ENCODE data around the gene XYLB. TPM values are rescaled to one million over a fixed set of nuclear protein-coding genes. Genes with fewer than 3 reads are reported as not detected.
A peak's percentile ranks its signal among the peaks of the same experiment; 100 is the strongest.

The XYLB gene
- total RNA-seq, 1 experiment from 2014 or later = 11.2 TPM

GRCh38 chr3:38458796-38459498 lies 112.4 kb downstream of the XYLB start:
- Histone ChIP-seq H2AFZ (ENCODE audit: low read length) (peak overlapping the region; percentile 27; the same call in 1 of the 2 replicates), H3K4me2 (ENCODE audit: low read length) (peak overlapping the region; percentile 56), H3K4me3 (ENCODE audit: low read length) (peak overlapping the region; percentile 30; the same call in 1 of the 2 replicates), H4K20me1 (ENCODE audit: low read length) (no peaks in the 10 kb centered on the region), H3K9me3 (ENCODE audit: low read length) (no peaks in the 10 kb centered on the region), H3F3A (ENCODE audit: low read length, unreplicated experiment) (no peaks in the 10 kb centered on the region), H3K4me1 (ENCODE audit: insufficient read depth, low read length) (peaks cover 23% of the 10 kb centered on the region; the same call in 1 of the 2 replicates), H3K79me2 (ENCODE audit: low read length) (peaks cover 30% of the 10 kb centered on the region), H3K27ac (ENCODE audit: low read length) (no peak overlapping the region), H3K36me3 (ENCODE audit: low read depth, low read length) (no peaks in the 10 kb centered on the region), H3K9me2 (replicated peaks; ENCODE audit: low read length) (no peaks in the 10 kb centered on the region), H3K9ac (ENCODE audit: low read length) (no peak overlapping the region), H3K27me3 (ENCODE audit: low read length) (no peaks in the 10 kb centered on the region)
- ChIA-PET POLR2A (ENCODE audit: unreplicated experiment) (no interaction called here), CTCF (no interaction called here)
- peak; percentile 56 for ATAC-seq
- intact Hi-C loops (cut with micrococcal nuclease) = loop anchor here (10.0 kb wide), 2 partner anchors 324 to 454 kb away; partner anchors contain the start of genes ACAA1 and MYD88
- TF ChIP-seq EZH2 (IDR thresholded peaks at IDR 0.05; ENCODE audit: low read length, unreplicated experiment) = no peak
- TF ChIP-seq EZH2phosphoT487 (IDR thresholded peaks at IDR 0.05; ENCODE audit: borderline replicate concordance, low read length) = no peak
- TF ChIP-seq CTCF (conservative IDR thresholded peaks at IDR 0.05; ENCODE audit: low read depth, low read length) = no peak
- peak; percentile 66 for DNase-seq
- no TSS peak for BruUV-seq (replicated peaks)

- Histone ChIP-seq H3K36me3 (ENCODE audit: low read depth, low read length) (no peaks in the 10 kb centered on the region), H2AFZ (ENCODE audit: low read length) (0 out of 2 replicates have a peak overlapping the region, but pooled peaks have one; percentile 27), H3K9ac (ENCODE audit: low read length) (no peak overlapping the region), H3K9me3 (ENCODE audit: low read length) (no peaks in the 10 kb centered on the region), H3K27me3 (ENCODE audit: low read length) (no peaks in the 10 kb centered on the region), H4K20me1 (ENCODE audit: low read length) (no peaks in the 10 kb centered on the region), H3K27ac (ENCODE audit: low read length) (no peak overlapping the region), H3K4me2 (ENCODE audit: low read length) (peak overlapping the region; percentile 56), H3F3A (ENCODE audit: low read length, unreplicated experiment) (no peaks in the 10 kb centered on the region), H3K4me3 (ENCODE audit: low read length) (peak overlapping the region; percentile 30; the same call in 1 of the 2 replicates), H3K79me2 (ENCODE audit: low read length) (peaks cover 30% of the 10 kb centered on the region), H3K4me1 (ENCODE audit: insufficient read depth, low read length) (peaks cover 23% of the 10 kb centered on the region; the same call in 1 of the 2 replicates), H3K9me2 (replicated peaks; ENCODE audit: low read length) (no peaks in the 10 kb centered on the region)
- ChIA-PET CTCF (no interaction called here), POLR2A (ENCODE audit: unreplicated experiment) (no interaction called here)
- no TSS peak for BruUV-seq (replicated peaks)
- no peak for ATAC-seq
- DNase-seq = no peak
- intact Hi-C loops (cut with micrococcal nuclease) = loop anchor here (2.0 to 10.0 kb wide), 3 partner anchors 77 to 455 kb away; partner anchors contain the start of genes ACAA1 and MYD88
- TF ChIP-seq EZH2 (IDR thresholded peaks at IDR 0.05; ENCODE audit: low read length, unreplicated experiment) (no peak), CTCF (conservative IDR thresholded peaks at IDR 0.05; ENCODE audit: low read depth, low read length) (no peak), EZH2phosphoT487 (IDR thresholded peaks at IDR 0.05; ENCODE audit: borderline replicate concordance, low read length) (no peak)
Observed at GRCh38 chr3:38459499-38460048, 113.0 kb downstream of the XYLB start.

Data from PC-3 (cell line).